Liver (tissue), 2 donors: ENCODE data around the gene DMXL2.

ENCODE experiments used
- CTCF ChIP-seq: fragments of 150-350 bp; IDR thresholded peaks from 2 replicates; pipeline ENCODE4 v1.5.1; 2017; ENCODE audit warnings: improper control_type of control experiment, low read depth, low read length; ENCODE audit not compliant: missing input control
- REST ChIP-seq: IDR thresholded peaks from 2 replicates; pipeline ENCODE4 v1.6.1; 2016; ENCODE audit warnings: antibody characterized with exemption, mild to moderate bottlenecking
- donor health status: healthy.

GRCh38 chr15:51588966-51589365 is 33.6 kb downstream of the DMXL2 start:
- TF ChIP-seq CTCF (no peak), REST (no peak)
